Lower lobe of right lung (tissue), 2 donors: ENCODE data around the gene KCNN3. TPM values are rescaled to one million over a fixed set of nuclear protein-coding genes. Genes with fewer than 3 reads are reported as not detected.

ENCODE experiments used
- ATAC-seq, 2 donors: fragments of 200-7000 bp; cut with Tn5 transposase; one replicate each; pipeline ENCODE4 v1.9.1; 2020 to 2022; ENCODE audit warnings: mild to moderate bottlenecking in 2 of 2, moderate library complexity in 2 of 2
- DNase-seq: peaks from one replicate; pipeline ENCODE4 v3.0.0-alpha.2; 2020
- H3K27ac ChIP-seq: fragments of 200-600 bp; one replicate; pipeline ENCODE4 v1.8.0; 2022
- H3K27me3 ChIP-seq: fragments of 200-600 bp; one replicate; pipeline ENCODE4 v1.8.0; 2022; ENCODE audit warnings: low read depth
- H3K36me3 ChIP-seq: fragments of 200-600 bp; one replicate; pipeline ENCODE4 v1.8.0; 2022; ENCODE audit warnings: mild to moderate bottlenecking
- H3K4me1 ChIP-seq: fragments of 200-600 bp; one replicate; pipeline ENCODE4 v1.8.0; 2022
- H3K4me3 ChIP-seq: fragments of 200-600 bp; one replicate; pipeline ENCODE4 v1.8.0; 2022; ENCODE audit warnings: mild to moderate bottlenecking
- H3K9me3 ChIP-seq: fragments of 200-600 bp; one replicate; pipeline ENCODE4 v1.8.0; 2022
- CTCF ChIP-seq: fragments of 200-600 bp; IDR thresholded peaks from one replicate; pipeline ENCODE4 v1.8.0; 2022; ENCODE audit warnings: antibody characterized with exemption, mild to moderate bottlenecking
- intact Hi-C: fragments of 100-400 bp; cut with DNase I; formaldehyde crosslinking; loops from one replicate; pipeline ENCODE4 v1.11.0; 2022
- total RNA-seq: library from RNA; stranded (reverse); fragmentation: NEBNext Ultra II Directional; extraction: Animal tissue kit (Norgen Biotek cat#: 25700); gene quantifications from one replicate; pipeline ENCODE4 v1.2.1, GENCODE V29; 2021
- donor health status: DM: no; HTN: yes; CAD: no; lungs with severe emphysema.

The KCNN3 gene
- total RNA-seq, 1 donor from 2014 or later: 4.4 TPM

GRCh38 chr1:154735804-154736168, 134.3 kb downstream of the KCNN3 start:
- H3K27me3 ChIP-seq: no peaks in the 10 kb centered on the region
- no peaks in the 10 kb centered on the region for H3K36me3 ChIP-seq
- intact Hi-C loops: no loop called here
- ATAC-seq (no peak), DNase-seq (no peak)
- TF ChIP-seq CTCF: no peak
- H3K9me3 ChIP-seq: no peaks in the 10 kb centered on the region
- peaks cover 5% of the 10 kb centered on the region for H3K4me1 ChIP-seq
- no peak overlapping the region for H3K27ac ChIP-seq
- no peak overlapping the region for H3K4me3 ChIP-seq

- H3K4me1 ChIP-seq: peaks cover 11% of the 10 kb centered on the region
- H3K27me3 ChIP-seq: no peaks in the 10 kb centered on the region
- no peak overlapping the region for H3K4me3 ChIP-seq
- ATAC-seq: no peak
- intact Hi-C loops: no loop called here
- TF ChIP-seq CTCF: no peak
- H3K27ac ChIP-seq: no peak overlapping the region
- H3K9me3 ChIP-seq: no peaks in the 10 kb centered on the region
- no peaks in the 10 kb centered on the region for H3K36me3 ChIP-seq
- DNase-seq: no peak
Measured at GRCh38 chr1:154735061-154735803, 134.8 kb downstream of the KCNN3 start.

- TF ChIP-seq CTCF: no peak
- DNase-seq: no peak
Measured at GRCh38 chr1:154733621-154734020, 136.5 kb downstream of the KCNN3 start.

GRCh38 chr1:154730986-154731489, 139.0 kb downstream of the KCNN3 start:
- Histone ChIP-seq H3K9me3 (no peaks in the 10 kb centered on the region), H3K36me3 (no peaks in the 10 kb centered on the region), H3K4me1 (peaks cover 19% of the 10 kb centered on the region), H3K27me3 (no peaks in the 10 kb centered on the region), H3K4me3 (no peak overlapping the region), H3K27ac (peak overlapping the region; percentile 46)
- TF ChIP-seq CTCF: no peak
- ATAC-seq (no peak), DNase-seq (no peak)
- intact Hi-C loops: no loop called here

More at GRCh38 chr1:154733621-154734020, 136.5 kb downstream of the KCNN3 start:
- Histone ChIP-seq H3K9me3 (no peaks in the 10 kb centered on the region), H3K4me1 (peaks cover 19% of the 10 kb centered on the region), H3K36me3 (no peaks in the 10 kb centered on the region), H3K27ac (no peak overlapping the region), H3K27me3 (no peaks in the 10 kb centered on the region), H3K4me3 (no peak overlapping the region)
- no peak for ATAC-seq
- intact Hi-C loops: no loop called here

- intact Hi-C loops: no loop called here
- DNase-seq: no peak
- TF ChIP-seq CTCF: no peak
- Histone ChIP-seq H3K9me3 (no peaks in the 10 kb centered on the region), H3K4me3 (no peak overlapping the region), H3K27me3 (no peaks in the 10 kb centered on the region), H3K4me1 (peaks cover 19% of the 10 kb centered on the region), H3K36me3 (no peaks in the 10 kb centered on the region), H3K27ac (peak overlapping the region; percentile 46)
- ATAC-seq: peak; percentile 70 to 78
Measured at GRCh38 chr1:154730259-154730658, 139.8 kb downstream of the KCNN3 start.
